ENCODE measurements around the gene RAB28.
A peak's percentile ranks its signal among the peaks of the same experiment; 100 is the strongest.

The RAB28 gene

DNA sequence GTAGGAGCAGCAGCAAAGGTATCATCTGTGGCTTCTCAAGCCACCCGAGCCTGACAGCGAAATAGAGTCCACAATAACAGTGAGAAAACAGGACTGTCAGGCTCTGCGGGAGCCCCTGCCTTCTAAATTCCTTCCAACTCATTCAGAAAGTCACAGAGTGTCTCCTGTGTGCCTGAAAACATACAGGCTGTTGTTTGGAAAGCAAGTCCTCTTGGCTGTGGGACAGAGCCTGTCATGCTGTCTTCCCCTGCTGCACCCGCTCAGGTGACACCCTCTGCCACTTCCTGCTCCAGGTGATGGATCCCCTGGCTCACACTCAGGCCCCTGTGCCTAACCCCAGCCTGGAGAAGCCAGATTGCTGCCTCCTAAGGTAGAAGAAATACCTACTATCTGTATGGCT lies 152.3 kb downstream of the RAB28 start:
- DNase-seq (ENCODE audit: low read depth) = no peak
- H3K4me3 ChIP-seq (ENCODE audit: low read depth, low read length) = no peak overlapping the region

DNA sequence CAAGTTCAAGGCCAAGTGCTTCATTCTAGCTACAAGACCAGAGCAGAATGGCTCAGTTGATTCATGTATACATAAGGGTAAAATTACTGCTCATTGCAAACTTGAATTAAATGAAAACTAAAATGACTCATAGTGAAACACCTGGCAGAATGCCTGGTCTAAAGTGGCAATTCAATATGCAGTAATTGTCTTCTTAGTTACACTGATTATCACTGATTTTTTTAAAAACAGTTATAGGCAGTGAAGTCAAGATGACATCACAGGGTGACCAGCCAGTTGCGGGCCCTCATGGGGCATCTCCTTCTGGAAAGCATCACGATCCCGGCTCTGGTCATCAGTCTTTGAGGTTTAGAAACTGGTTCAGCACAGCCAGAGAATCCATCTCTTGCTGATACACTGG lies 154.2 kb downstream of the RAB28 start:
- no peak for DNase-seq (ENCODE audit: low read depth)
- no peak overlapping the region for H3K4me3 ChIP-seq (ENCODE audit: low read depth, low read length)

DNA sequence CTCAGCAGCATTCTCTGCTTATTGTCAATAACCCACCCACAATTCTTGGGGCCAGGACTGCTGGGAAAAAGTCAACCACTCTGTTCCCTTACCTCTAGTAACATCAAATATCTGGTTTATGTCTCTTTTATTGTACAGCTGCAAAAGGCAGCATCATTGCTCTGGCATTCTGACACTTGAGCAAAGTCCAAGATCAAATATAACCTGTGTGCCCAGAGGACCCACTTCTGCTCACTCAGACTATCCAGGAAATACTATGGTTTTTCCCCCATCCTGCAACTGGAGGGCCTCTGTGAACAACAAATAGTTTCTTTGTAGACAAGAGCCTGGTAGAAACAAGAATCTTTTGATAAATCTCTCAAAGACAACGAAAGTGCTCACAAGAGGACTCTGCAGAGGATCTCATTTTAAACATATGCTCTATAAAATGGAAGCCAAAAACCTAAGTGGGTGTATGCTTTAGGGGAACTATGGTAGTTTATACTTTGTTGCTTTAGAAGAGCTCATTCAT lies 154.7 kb downstream of the RAB28 start:
- no peak for DNase-seq (ENCODE audit: low read depth)
- no peak overlapping the region for H3K4me3 ChIP-seq (ENCODE audit: low read depth, low read length)

DNA sequence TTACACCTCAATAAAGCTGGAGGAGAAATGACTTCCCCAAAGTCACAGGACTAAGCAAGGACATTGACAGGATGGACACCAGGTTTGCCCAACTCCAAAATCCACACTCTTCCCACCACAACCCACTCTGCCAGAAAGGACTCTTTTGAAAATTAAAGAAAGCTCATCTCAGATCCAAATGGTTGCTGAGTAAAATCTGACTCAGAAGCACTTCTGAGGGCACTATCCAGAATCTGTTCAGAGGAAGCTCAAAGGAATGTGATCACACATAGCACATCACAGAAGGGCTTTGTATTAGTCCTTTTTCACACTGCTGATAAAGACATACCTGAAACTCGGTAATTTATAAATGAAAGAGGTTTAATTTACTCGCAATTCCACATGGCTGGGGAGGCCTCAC lies 155.5 kb downstream of the RAB28 start:
- H3K4me3 ChIP-seq (ENCODE audit: low read depth, low read length) = no peak overlapping the region
- no peak for DNase-seq (ENCODE audit: low read depth)

DNA sequence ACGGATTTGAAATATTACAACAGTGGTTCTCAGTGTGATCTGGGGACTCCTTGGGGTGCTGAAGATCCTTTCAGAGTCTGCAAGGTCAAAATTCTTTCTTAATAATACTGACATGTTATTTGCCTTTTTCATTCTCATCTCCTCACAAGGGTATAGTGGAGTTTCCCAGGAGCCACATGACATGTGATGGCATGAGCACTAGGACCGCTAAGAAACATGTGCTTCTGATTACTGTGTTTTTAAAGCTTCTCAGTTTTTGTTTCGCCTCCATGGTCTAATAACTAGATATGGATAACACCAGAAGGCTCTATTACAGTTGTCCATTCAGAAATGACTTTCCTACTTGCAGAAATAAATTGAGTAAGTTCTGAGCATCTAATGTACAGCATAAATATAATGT lies 156.1 kb downstream of the RAB28 start:
- no peak overlapping the region for H3K4me3 ChIP-seq (ENCODE audit: low read depth, low read length)
- DNase-seq (ENCODE audit: low read depth) = no peak

DNA sequence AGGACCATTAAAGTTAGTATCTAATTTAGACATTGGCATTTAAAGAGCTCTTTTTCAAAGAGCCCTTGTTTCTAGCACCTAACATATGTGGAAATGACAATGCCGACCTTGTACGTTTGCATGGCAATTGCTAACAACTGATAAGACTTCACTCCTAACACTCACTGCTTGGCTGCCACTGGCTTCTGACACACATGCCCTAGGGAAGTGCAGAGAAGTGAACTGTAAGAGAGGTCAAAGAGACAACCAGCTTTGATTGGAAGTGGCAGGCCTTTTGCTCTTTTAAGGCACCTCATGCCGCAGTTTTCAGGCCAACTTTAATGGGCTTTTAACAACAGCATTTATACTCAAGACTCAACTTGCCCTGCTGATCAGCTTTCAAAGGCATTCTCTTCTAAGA lies 158.4 kb downstream of the RAB28 start:
- no peak for DNase-seq (ENCODE audit: low read depth)

DNA sequence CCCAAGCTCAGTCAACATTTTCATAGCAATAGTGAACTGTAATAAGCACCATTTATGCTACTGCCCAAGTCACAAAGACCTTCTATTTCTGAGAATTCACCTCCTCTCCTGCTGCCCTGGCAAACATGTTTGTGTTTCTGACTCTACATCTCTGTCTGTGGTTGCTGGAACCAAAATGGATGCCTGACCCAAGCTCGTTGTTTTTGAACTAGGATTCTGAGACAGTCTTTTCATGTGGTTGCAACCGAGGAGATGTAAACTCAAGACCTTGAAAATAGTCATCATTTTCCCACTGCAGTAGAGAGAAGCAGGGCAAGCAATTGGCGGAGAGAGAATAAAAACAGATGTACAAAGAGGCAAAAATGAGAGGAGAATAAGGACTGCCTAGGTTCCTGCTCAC lies 160.2 kb downstream of the RAB28 start:
- no peak for DNase-seq (ENCODE audit: low read depth)
- H3K4me3 ChIP-seq (ENCODE audit: low read depth, low read length) = no peak overlapping the region

More for the DNA sequence above, 158.4 kb downstream of the RAB28 start:
- H3K4me3 ChIP-seq (ENCODE audit: low read depth, low read length) = no peak overlapping the region

DNA sequence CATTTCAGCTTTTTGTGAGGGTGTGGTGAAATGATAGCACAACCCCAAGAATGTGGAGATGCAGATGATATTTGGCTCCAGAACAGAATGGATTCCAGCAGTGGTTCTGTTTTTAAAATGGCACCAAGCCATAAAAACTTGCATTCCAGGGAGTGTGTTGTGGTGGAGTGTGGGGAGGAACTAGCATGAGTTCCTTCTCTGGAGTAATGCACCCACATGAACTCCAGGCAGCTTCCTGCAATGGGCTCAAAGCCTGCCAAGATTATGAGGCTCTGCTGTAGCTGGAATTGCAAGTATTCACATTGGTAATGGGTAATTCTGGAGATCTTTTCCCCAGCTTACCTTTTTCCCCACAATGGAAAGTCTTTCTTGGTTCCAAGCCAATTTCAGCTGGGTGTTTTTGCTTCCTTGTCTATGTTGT lies 161.4 kb downstream of the RAB28 start:
- peak; percentile 85 for DNase-seq (ENCODE audit: low read depth)
- H3K4me3 ChIP-seq (ENCODE audit: low read depth, low read length) = no peak overlapping the region

All from skeletal muscle cell (primary cell).